K562 (cell line): ENCODE data around the gene MEAF6. TPM values are rescaled to one million over a fixed set of nuclear protein-coding genes. Genes with fewer than 3 reads are reported as not detected.

ENCODE experiments used
- BCL6 ChIP-seq: fragments of 250-450 bp; sonication (Bioruptor Pico); IDR thresholded peaks from 2 replicates; pipeline ENCODE4 v1.4.0; 2020
- CBX3 ChIP-seq, 2 experiments: IDR thresholded peaks; 1 replicate in 1 of 2; 2 replicates in 1 of 2; pipeline ENCODE4 v1.6.1; 2012; ENCODE audit warnings: inconsistent platforms in 2 of 2, low read length in 2 of 2, borderline replicate concordance in 1 of 2, control low read depth in 1 of 2
- CC2D1A ChIP-seq: fragments of 450-650 bp; IDR thresholded peaks from 2 replicates; pipeline ENCODE4 v1.6.1; 2017; ENCODE audit warnings: mild to moderate bottlenecking
- EWSR1 ChIP-seq: fragments of 450-650 bp; IDR thresholded peaks from 2 replicates; pipeline ENCODE4 v1.6.1; 2018; ENCODE audit warnings: borderline replicate concordance, mild to moderate bottlenecking, low read depth, moderate library complexity; ENCODE audit not compliant: partially characterized antibody
- HDAC8 ChIP-seq: fragments of 450-650 bp; IDR thresholded peaks from 2 replicates; pipeline ENCODE4 v1.6.1; 2016; ENCODE audit warnings: mild to moderate bottlenecking, missing genetic modification characterization, moderate library complexity, missing compliant biosample characterization
- ILK ChIP-seq: fragments of 450-650 bp; IDR thresholded peaks from 2 replicates; pipeline ENCODE4 v1.6.1; 2016; ENCODE audit warnings: missing genetic modification characterization, low read depth, mild to moderate bottlenecking, missing compliant biosample characterization, moderate library complexity, borderline replicate concordance
- KLF1 ChIP-seq: fragments of 450-650 bp; IDR thresholded peaks from 2 replicates; pipeline ENCODE4 v1.6.1; 2016; ENCODE audit warnings: missing genetic modification characterization, missing compliant biosample characterization
- PCBP2 ChIP-seq: fragments of 200-400 bp; formaldehyde crosslinking; IDR thresholded peaks from 2 replicates; pipeline ENCODE4 v1.6.1; 2018; ENCODE audit warnings: low read length, low read depth, mild to moderate bottlenecking, moderate library complexity; ENCODE audit not compliant: poor library complexity, severe bottlenecking
- PHF21A ChIP-seq: fragments of 450-650 bp; IDR thresholded peaks from 2 replicates; pipeline ENCODE4 v1.6.1; 2017; ENCODE audit warnings: low read depth, borderline replicate concordance
- SIX5 ChIP-seq, 2 experiments: IDR thresholded peaks; 2 replicates each; pipeline ENCODE4 v1.6.1; 2011; ENCODE audit warnings: low read length in 2 of 2, borderline replicate concordance in 1 of 2, low read depth in 1 of 2, mild to moderate bottlenecking in 1 of 2, moderate library complexity in 1 of 2; ENCODE audit not compliant: insufficient read depth in 1 of 2
- SMARCA4 ChIP-seq: fragments of 450-650 bp; IDR thresholded peaks from 2 replicates; pipeline ENCODE4 v1.6.1; 2016
- TCF7 ChIP-seq: sonication (generic); IDR thresholded peaks from 2 replicates; pipeline ENCODE4 v1.6.1; 2016; ENCODE audit warnings: antibody characterized with exemption, borderline replicate concordance
- TGIF2 ChIP-seq: sonication (generic); formaldehyde crosslinking; IDR thresholded peaks from 2 replicates; pipeline ENCODE4 v1.8.1; 2022; ENCODE audit warnings: mild to moderate bottlenecking, missing genetic modification reagents, moderate library complexity
- WHSC1 ChIP-seq: IDR thresholded peaks from one replicate; pipeline ENCODE4 v1.6.1; 2012; ENCODE audit warnings: low read length, control low read depth, inconsistent platforms
- XRCC3 ChIP-seq: fragments of 450-650 bp; IDR thresholded peaks from 2 replicates; pipeline ENCODE4 v1.6.1; 2017; ENCODE audit warnings: mild to moderate bottlenecking, moderate library complexity
- ZNF174 ChIP-seq: fragments of 250-450 bp; sonication (Bioruptor Pico); IDR thresholded peaks from 2 replicates; pipeline ENCODE4 v1.4.0; 2020; ENCODE audit warnings: mild to moderate bottlenecking
- ZNF707 ChIP-seq: fragments of 250-450 bp; sonication (Bioruptor Pico); conservative IDR thresholded peaks from 2 replicates; pipeline ENCODE4 v1.8.0; 2022; ENCODE audit warnings: inconsistent platforms, mild to moderate bottlenecking, moderate library complexity
- polyA plus RNA-seq, 8 experiments: library from polyadenylated mRNA; depleted of rRNA in 4 of 8; stranded (reverse) in 5 of 8; unstranded in 3 of 8; fragments of >200 nt; fragmentation: Nextera tagmentation in 2 of 8; fragmentation: Illumina TruSeq in 1 of 8; extraction: Ambion mirVana in 2 of 8; extraction: Trizol in 1 of 8; gene quantifications; 2 replicates each; pipeline versions ENCODE4 v1.2.1 to v1.2.3, GENCODE V29; 2011 to 2014; ENCODE audit warnings: inconsistent platforms in 1 of 8, missing spikeins in 1 of 8
- total RNA-seq, 7 experiments: library from RNA; depleted of rRNA in 6 of 7; stranded (reverse); fragments of >200 nt in 6 of 7; fragmentation: Illumina TruSeq in 2 of 7; extraction: Trizol in 2 of 7; gene quantifications; 2 replicates each; pipeline versions ENCODE4 v1.2.1 to v1.2.3, GENCODE V29; 2011 to 2021; ENCODE audit warnings: low replicate concordance in 1 of 7
- TF ChIP-seq, protein P1 (sequence below): fragments of 450-650 bp; IDR thresholded peaks from one replicate; pipeline ENCODE4 v1.6.1; 2018; ENCODE audit warnings: mild to moderate bottlenecking, moderate library complexity; ENCODE audit not compliant: partially characterized antibody
- TF ChIP-seq, protein P2 (sequence below): fragments of 250-450 bp; sonication (Bioruptor Pico); IDR thresholded peaks from 2 replicates; pipeline ENCODE4 v1.4.0; 2020
- TF ChIP-seq, protein P3 (sequence below): sonication (generic); formaldehyde crosslinking; IDR thresholded peaks from 2 replicates; pipeline ENCODE4 v1.8.0; 2022; ENCODE audit warnings: missing genetic modification reagents, mild to moderate bottlenecking, borderline replicate concordance

The MEAF6 gene
- total and polyA plus RNA-seq, 9 of the 15 experiments (the other 6 are each of a cell fraction or from before 2014, with no cell fraction given), result 55.0 to 151 (median 92.3) TPM

DNA sequence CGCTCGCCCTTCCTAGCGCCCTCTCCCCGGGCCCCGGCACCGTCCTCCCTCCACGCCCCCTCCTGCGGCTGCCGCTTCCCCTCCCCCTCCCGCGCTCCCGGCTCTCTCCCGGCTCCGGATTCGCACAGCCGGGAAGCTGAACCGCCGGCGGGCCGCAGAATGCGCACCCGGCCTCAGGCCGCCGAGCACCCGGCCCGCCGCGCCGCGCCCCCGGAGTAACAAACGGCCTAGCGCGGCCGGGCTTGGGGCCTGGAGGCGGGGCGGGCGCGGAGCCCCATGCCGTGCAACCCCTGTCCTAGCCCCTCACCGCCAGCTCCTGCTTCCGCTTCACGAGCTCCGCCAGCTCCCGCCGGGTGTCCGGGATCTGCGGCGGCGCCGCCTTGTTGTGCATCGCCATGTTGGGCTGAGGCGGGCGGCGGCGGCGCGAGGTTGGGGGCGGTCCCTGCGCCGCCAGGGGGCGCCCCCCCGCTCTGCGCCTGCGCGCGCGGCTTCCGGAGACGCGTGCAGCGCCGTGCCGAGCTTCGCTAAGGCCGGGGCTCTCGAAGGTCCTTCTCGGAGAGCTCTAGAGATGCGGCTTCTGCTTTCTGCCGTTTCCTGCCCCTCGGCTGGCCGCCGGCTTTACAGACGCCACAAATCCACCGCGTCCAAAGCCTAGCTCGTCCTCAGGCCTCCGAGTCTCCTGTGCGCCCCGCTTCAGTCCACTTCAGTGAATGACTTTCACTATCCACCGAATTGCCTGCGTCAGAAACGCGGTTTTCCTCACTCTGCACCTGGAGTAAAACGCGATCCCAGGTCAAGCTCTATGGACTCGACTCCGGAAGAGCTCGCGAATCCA is at the start of gene MEAF6 (continued):
- TF ChIP-seq BCL6 (CRISPR knock-in tag), result no peak
- no peak for TF ChIP-seq PHF21A
- TF ChIP-seq WHSC1, result no peak
- no peak for TF ChIP-seq XRCC3
- no peak for TF ChIP-seq SMARCA4
- TF ChIP-seq CBX3 (IDR thresholded peaks at IDR 0.05; ENCODE audit: borderline replicate concordance in 1 of 2, low read length in 2 of 2), result peak in 1 of 2 experiments; percentile 70; a peak in 2 of 3 replicates
- TF ChIP-seq ZNF174 (CRISPR knock-in tag), result no peak
- no peak for TF ChIP-seq CC2D1A
- TF ChIP-seq, protein P1, sequence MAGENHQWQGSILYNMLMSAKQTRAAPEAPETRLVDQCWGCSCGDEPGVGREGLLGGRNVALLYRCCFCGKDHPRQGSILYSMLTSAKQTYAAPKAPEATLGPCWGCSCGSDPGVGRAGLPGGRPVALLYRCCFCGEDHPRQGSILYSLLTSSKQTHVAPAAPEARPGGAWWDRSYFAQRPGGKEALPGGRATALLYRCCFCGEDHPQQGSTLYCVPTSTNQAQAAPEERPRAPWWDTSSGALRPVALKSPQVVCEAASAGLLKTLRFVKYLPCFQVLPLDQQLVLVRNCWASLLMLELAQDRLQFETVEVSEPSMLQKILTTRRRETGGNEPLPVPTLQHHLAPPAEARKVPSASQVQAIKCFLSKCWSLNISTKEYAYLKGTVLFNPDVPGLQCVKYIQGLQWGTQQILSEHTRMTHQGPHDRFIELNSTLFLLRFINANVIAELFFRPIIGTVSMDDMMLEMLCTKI, result no peak
- no peak for TF ChIP-seq PCBP2
- peak; percentile 83; the same call in 1 of the 2 replicates for TF ChIP-seq KLF1 (tag)
- TF ChIP-seq ZNF707, result no peak
- TF ChIP-seq SIX5 (IDR thresholded peaks at IDR 0.05; ENCODE audit: borderline replicate concordance in 1 of 2, insufficient read depth in 1 of 2, low read depth in 1 of 2, low read length in 2 of 2), result no peak; a peak in 1 of 4 replicates
- no peak for TF ChIP-seq ILK (tag)
- TF ChIP-seq, protein P2, sequence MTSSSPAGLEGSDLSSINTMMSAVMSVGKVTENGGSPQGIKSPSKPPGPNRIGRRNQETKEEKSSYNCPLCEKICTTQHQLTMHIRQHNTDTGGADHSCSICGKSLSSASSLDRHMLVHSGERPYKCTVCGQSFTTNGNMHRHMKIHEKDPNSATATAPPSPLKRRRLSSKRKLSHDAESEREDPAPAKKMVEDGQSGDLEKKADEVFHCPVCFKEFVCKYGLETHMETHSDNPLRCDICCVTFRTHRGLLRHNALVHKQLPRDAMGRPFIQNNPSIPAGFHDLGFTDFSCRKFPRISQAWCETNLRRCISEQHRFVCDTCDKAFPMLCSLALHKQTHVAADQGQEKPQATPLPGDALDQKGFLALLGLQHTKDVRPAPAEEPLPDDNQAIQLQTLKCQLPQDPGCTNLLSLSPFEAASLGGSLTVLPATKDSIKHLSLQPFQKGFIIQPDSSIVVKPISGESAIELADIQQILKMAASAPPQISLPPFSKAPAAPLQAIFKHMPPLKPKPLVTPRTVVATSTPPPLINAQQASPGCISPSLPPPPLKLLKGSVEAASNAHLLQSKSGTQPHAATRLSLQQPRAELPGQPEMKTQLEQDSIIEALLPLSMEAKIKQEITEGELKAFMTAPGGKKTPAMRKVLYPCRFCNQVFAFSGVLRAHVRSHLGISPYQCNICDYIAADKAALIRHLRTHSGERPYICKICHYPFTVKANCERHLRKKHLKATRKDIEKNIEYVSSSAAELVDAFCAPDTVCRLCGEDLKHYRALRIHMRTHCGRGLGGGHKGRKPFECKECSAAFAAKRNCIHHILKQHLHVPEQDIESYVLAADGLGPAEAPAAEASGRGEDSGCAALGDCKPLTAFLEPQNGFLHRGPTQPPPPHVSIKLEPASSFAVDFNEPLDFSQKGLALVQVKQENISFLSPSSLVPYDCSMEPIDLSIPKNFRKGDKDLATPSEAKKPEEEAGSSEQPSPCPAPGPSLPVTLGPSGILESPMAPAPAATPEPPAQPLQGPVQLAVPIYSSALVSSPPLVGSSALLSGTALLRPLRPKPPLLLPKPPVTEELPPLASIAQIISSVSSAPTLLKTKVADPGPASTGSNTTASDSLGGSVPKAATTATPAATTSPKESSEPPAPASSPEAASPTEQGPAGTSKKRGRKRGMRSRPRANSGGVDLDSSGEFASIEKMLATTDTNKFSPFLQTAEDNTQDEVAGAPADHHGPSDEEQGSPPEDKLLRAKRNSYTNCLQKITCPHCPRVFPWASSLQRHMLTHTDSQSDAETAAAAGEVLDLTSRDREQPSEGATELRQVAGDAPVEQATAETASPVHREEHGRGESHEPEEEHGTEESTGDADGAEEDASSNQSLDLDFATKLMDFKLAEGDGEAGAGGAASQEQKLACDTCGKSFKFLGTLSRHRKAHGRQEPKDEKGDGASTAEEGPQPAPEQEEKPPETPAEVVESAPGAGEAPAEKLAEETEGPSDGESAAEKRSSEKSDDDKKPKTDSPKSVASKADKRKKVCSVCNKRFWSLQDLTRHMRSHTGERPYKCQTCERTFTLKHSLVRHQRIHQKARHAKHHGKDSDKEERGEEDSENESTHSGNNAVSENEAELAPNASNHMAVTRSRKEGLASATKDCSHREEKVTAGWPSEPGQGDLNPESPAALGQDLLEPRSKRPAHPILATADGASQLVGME (CRISPR knock-in tag), result no peak
- TF ChIP-seq TGIF2 (CRISPR knock-in tag), result no peak; the same call in 1 of the 2 replicates
- TF ChIP-seq HDAC8 (tag), result peak; percentile 44; the same call in 1 of the 2 replicates
- TF ChIP-seq EWSR1, result no peak
- TF ChIP-seq, protein P3, sequence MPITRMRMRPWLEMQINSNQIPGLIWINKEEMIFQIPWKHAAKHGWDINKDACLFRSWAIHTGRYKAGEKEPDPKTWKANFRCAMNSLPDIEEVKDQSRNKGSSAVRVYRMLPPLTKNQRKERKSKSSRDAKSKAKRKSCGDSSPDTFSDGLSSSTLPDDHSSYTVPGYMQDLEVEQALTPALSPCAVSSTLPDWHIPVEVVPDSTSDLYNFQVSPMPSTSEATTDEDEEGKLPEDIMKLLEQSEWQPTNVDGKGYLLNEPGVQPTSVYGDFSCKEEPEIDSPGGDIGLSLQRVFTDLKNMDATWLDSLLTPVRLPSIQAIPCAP (CRISPR knock-in tag), result no peak
- TF ChIP-seq TCF7, result peak; percentile 64; the same call in 1 of the 2 replicates
